ENCODE measurements around the gene NOTCH2. TPM values are rescaled to one million over a fixed set of nuclear protein-coding genes. Genes with fewer than 3 reads are reported as not detected.
A peak's percentile ranks its signal among the peaks of the same experiment; 100 is the strongest.

NOTCH2 gene
- total RNA-seq, 3 donors from 2014 or later: 106 to 148 (median 123) TPM

DNA sequence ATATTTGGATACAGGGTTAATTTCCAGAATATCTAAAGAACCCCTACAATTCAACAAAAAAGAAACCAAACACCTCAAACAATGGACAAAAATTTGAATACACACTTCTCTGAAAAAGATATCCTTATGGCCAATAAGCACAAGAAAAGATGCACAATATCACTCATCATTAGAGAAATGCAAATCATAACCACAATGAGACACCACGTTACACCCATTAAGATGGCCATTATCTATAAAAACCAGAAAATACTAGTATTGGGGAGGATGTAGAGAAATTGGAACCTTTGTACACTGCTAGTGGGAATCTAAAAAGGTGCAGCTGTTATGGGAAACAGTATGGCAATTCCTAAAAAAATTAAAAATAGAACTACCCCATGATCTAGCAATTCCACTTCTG is 178.1 kb downstream of the NOTCH2 start:
- H3K4me3 ChIP-seq: no peak overlapping the region
- no peak for DNase-seq (ENCODE audit: low spot score in 2 of 2)
- intact Hi-C loops (cut with DNase I; ENCODE audit: low total_unique reads): no loop called here
- TF ChIP-seq POLR2A (IDR thresholded peaks at IDR 0.05): no peak
- TF ChIP-seq, protein P1, sequence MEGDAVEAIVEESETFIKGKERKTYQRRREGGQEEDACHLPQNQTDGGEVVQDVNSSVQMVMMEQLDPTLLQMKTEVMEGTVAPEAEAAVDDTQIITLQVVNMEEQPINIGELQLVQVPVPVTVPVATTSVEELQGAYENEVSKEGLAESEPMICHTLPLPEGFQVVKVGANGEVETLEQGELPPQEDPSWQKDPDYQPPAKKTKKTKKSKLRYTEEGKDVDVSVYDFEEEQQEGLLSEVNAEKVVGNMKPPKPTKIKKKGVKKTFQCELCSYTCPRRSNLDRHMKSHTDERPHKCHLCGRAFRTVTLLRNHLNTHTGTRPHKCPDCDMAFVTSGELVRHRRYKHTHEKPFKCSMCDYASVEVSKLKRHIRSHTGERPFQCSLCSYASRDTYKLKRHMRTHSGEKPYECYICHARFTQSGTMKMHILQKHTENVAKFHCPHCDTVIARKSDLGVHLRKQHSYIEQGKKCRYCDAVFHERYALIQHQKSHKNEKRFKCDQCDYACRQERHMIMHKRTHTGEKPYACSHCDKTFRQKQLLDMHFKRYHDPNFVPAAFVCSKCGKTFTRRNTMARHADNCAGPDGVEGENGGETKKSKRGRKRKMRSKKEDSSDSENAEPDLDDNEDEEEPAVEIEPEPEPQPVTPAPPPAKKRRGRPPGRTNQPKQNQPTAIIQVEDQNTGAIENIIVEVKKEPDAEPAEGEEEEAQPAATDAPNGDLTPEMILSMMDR (IDR thresholded peaks at IDR 0.05): no peak
- no peaks in the 10 kb centered on the region for H3K9me3 ChIP-seq
- no peaks in the 10 kb centered on the region for H3K4me1 ChIP-seq
- H3K27ac ChIP-seq: no peak overlapping the region
- H3K27me3 ChIP-seq: no peaks in the 10 kb centered on the region
- H3K36me3 ChIP-seq: no peaks in the 10 kb centered on the region

DNA sequence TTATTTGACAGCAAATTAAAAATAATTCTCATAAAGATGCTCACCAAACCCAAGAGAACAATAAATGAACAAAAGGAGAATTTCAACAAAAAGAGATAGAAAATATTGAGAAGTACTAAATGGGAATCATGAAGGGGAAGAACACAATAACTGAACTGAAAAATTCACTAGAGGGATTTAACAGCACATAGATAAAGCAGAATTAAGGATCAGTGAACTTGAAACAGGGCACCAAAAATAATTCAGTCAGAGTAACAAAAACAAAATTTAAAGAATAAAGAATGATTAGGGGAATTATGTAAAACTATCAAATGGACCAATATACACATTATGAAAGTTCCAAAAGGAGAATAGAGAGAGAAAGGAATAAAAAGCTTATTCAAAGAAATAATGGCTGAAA is 181.0 kb downstream of the NOTCH2 start:
- Histone ChIP-seq H3K27me3 (no peaks in the 10 kb centered on the region), H3K9me3 (no peaks in the 10 kb centered on the region), H3K27ac (no peak overlapping the region), H3K4me3 (no peak overlapping the region), H3K36me3 (no peaks in the 10 kb centered on the region), H3K4me1 (no peaks in the 10 kb centered on the region)
- DNase-seq (ENCODE audit: low spot score in 2 of 2): no peak
- no peak for TF ChIP-seq POLR2AphosphoS5 (IDR thresholded peaks at IDR 0.05)
- TF ChIP-seq, protein P1 (IDR thresholded peaks at IDR 0.05): no peak
- no peak for TF ChIP-seq POLR2A (IDR thresholded peaks at IDR 0.05)
- intact Hi-C loops (cut with DNase I; ENCODE audit: low total_unique reads): no loop called here

DNA sequence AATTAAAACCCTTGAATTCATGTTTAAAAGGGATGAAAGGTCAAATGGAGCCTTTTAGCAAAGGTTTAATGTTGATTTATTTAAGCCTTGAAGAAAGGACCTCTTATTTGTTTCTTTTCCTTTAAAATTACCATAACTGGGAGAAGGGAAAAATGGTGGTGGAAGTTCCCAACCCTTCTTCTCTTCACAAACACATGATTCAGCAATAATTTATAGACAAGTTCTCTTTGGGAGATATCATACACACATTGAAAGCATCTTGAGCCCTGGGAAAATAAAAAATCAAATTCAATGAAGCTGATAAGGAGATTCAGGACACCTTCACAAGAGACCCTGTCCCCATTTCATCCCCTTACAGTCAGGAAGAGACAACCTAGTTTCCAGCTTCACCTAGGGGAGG is 182.0 kb downstream of the NOTCH2 start:
- Histone ChIP-seq H3K9me3 (no peaks in the 10 kb centered on the region), H3K27ac (no peak overlapping the region), H3K36me3 (no peaks in the 10 kb centered on the region), H3K27me3 (no peaks in the 10 kb centered on the region), H3K4me3 (no peak overlapping the region), H3K4me1 (no peaks in the 10 kb centered on the region)
- TF ChIP-seq POLR2AphosphoS5 (IDR thresholded peaks at IDR 0.05) (no peak), POLR2A (IDR thresholded peaks at IDR 0.05) (no peak)
- TF ChIP-seq, protein P1 (IDR thresholded peaks at IDR 0.05): no peak
- DNase-seq (ENCODE audit: low spot score in 2 of 2): no peak
- intact Hi-C loops (cut with DNase I; ENCODE audit: low total_unique reads): no loop called here

DNA sequence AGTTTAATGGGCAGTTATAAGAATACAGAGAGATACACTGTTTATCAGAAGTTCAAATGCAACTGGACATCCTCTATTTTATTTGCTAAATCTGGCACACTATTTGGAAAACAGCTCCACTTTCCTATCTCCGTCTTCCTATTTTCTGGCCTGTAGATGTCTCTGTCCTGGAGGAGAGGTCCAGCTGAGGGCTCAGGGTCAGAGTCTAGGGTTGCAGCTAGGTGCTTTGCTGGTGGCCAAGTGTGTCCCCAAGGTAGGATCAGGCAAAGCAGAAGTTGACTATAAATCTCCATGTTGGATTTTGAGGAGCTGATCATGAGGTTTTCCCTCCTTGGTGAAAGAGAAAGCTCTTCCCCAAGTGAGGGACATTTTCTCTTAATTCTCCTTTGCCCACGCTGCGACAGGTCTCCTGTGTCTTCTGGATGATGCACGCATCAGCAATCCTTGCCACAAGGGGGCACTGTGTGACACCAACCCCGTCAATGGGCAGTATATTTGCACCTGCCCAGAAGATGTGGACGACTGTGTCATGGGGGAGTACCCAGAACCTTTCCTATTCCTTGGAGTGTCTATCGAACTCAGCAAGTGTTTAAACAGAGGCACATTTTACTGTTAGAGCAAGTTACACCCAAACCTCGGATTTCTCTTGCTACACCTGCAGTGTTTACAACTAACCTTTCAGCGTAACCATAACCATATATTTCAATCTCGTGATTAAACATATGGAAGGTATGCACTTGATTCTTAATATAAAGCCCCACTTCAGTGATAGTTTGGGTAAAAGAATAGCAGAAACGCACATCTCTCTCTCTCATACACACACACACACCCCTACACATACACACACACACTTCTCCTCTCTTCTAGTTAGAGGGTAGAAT is 183.3 kb downstream of the NOTCH2 start:
- Histone ChIP-seq H3K4me1 (no peaks in the 10 kb centered on the region), H3K9me3 (no peaks in the 10 kb centered on the region), H3K27me3 (no peaks in the 10 kb centered on the region), H3K4me3 (no peak overlapping the region), H3K36me3 (no peaks in the 10 kb centered on the region), H3K27ac (no peak overlapping the region)
- DNase-seq (ENCODE audit: low spot score in 2 of 2): peak in 1 of 2 donors; percentile 67
- intact Hi-C loops (cut with DNase I; ENCODE audit: low total_unique reads): no loop called here
- TF ChIP-seq, protein P1 (IDR thresholded peaks at IDR 0.05): peak in 2 of 3 donors; percentile 54 to 56
- no peak for TF ChIP-seq POLR2A (IDR thresholded peaks at IDR 0.05)

DNA sequence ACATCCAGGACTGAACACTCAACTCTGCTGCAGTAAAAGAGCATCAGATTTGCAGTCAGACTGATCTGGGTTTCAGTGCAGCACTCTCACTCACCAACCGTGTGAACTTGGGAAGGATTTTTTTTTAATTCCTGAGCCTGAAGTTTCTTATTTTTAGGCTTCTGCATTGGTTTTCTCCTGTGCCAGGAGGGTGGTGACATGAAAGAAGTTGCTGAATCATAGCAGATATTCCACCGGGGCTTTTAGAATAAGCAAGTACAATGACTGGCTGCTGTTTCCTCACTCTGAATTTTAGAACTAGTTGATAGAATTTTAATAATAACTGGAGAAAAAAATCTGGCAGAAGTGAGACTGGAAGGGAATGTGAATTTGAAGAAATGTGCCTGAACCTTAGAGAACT is 184.8 kb downstream of the NOTCH2 start:
- H3K27me3 ChIP-seq: no peaks in the 10 kb centered on the region
- no peak for TF ChIP-seq POLR2A (IDR thresholded peaks at IDR 0.05)
- TF ChIP-seq, protein P1 (IDR thresholded peaks at IDR 0.05): no peak
- no peak for TF ChIP-seq POLR2AphosphoS5 (IDR thresholded peaks at IDR 0.05)
- H3K4me1 ChIP-seq: no peaks in the 10 kb centered on the region
- intact Hi-C loops (cut with DNase I; ENCODE audit: low total_unique reads): no loop called here
- no peak for DNase-seq (ENCODE audit: low spot score in 2 of 2)
- H3K27ac ChIP-seq: no peak overlapping the region
- no peaks in the 10 kb centered on the region for H3K9me3 ChIP-seq
- no peaks in the 10 kb centered on the region for H3K36me3 ChIP-seq
- H3K4me3 ChIP-seq: no peak overlapping the region

Data from breast epithelium (tissue), 4 donors.